Lung (tissue), 12 donors: ENCODE results near the gene PIK3AP1. TPM values are rescaled to one million over a fixed set of nuclear protein-coding genes. Genes with fewer than 3 reads are reported as not detected.
"Not testable (repeated sequence)": the region's sequence is repeated elsewhere in the genome, so short reads cannot be mapped to it uniquely, and the experiment has no call there.

Experiments
- ATAC-seq: fragments of 200-7000 bp; cut with Tn5 transposase; one replicate; pipeline ENCODE4 v1.9.1; 2020; ENCODE audit warnings: moderate number of reproducible peaks; ENCODE audit not compliant: insufficient read depth, low FRiP score
- DNase-seq, 3 donors: peaks; one replicate each; pipeline ENCODE4 v3.0.0-alpha.2; 2013 to 2017
- H3K27ac ChIP-seq, 2 donors: one replicate each; pipeline ENCODE4 v1.5.1; 2013; ENCODE audit warnings: mild to moderate bottlenecking in 2 of 2, moderate library complexity in 2 of 2, control low read depth in 1 of 2, inconsistent platforms in 1 of 2, low read depth in 1 of 2, low read length in 1 of 2
- H3K27me3 ChIP-seq, 3 donors: one replicate each; pipeline ENCODE4 v1.5.1; 2013; ENCODE audit warnings: low read length in 2 of 3; ENCODE audit not compliant: control insufficient read depth in 3 of 3, insufficient read depth in 3 of 3
- H3K36me3 ChIP-seq, 4 donors: one replicate each; pipeline ENCODE4 v1.5.1; 2013; ENCODE audit warnings: low read length in 4 of 4, mild to moderate bottlenecking in 1 of 4, moderate library complexity in 1 of 4; ENCODE audit not compliant: control insufficient read depth in 4 of 4, insufficient read depth in 4 of 4
- H3K4me1 ChIP-seq, 5 donors: one replicate each; pipeline ENCODE4 v1.5.1; 2013; ENCODE audit warnings: low read length in 5 of 5, mild to moderate bottlenecking in 2 of 5, moderate library complexity in 1 of 5; ENCODE audit not compliant: control insufficient read depth in 5 of 5, insufficient read depth in 5 of 5
- H3K4me3 ChIP-seq: one replicate; pipeline ENCODE4 v1.5.1; 2013; ENCODE audit warnings: mild to moderate bottlenecking, control low read depth, moderate library complexity
- H3K9ac ChIP-seq, 2 donors: one replicate each; pipeline ENCODE4 v1.5.1; 2013; ENCODE audit warnings: low read length in 2 of 2, control low read depth in 1 of 2; ENCODE audit not compliant: insufficient read depth in 1 of 2
- H3K9me3 ChIP-seq, 4 donors: one replicate each; pipeline ENCODE4 v1.5.1; 2013; ENCODE audit warnings: low read length in 3 of 4, mild to moderate bottlenecking in 1 of 4, moderate library complexity in 1 of 4; ENCODE audit not compliant: control insufficient read depth in 4 of 4, insufficient read depth in 3 of 4
- WGBS, 2 donors: extraction: QIAGEN DNeasy Blood & Tissue Kit; methylation state at CpG; one replicate each; pipeline ENCODE4 v1.1.7; 2013; 5-methylcytosine and 5-hydroxymethylcytosine counted together
- polyA plus RNA-seq, 2 donors: library from polyadenylated mRNA; stranded (reverse); fragments of 200-250 nt; gene quantifications; one replicate each; pipeline ENCODE4 v1.2.1, GENCODE V29; 2013
- total RNA-seq, 2 donors: library from RNA; depleted of rRNA in 1 of 2; stranded (reverse); fragments of >200 nt in 1 of 2; gene quantifications; one replicate each; pipeline ENCODE4 v1.2.1, GENCODE V29; 2014 to 2021
- TF ChIP-seq, protein P1 (sequence below): IDR thresholded peaks from 2 replicates; pipeline ENCODE4 v1.5.1; 2012; ENCODE audit warnings: mild to moderate bottlenecking; ENCODE audit errors: control extremely low read depth, extremely low read depth
- donor health status: control.
- donor health status: control.
- donor health status: Bipolar disorder and iron deficiency.
- donor health status: healthy.
- donor health status: DM: yes; HTN: yes; CAD: no.

Gene PIK3AP1
- total and polyA plus RNA-seq, 4 donors = 7.3 to 120 (median 30.4) TPM

- Histone ChIP-seq H3K9ac (no peak overlapping the region), H3K27ac (no peak overlapping the region), H3K27me3 (no peaks in the 10 kb centered on the region), H3K4me1 (peaks cover 0 to 3% (median 0%) of the 10 kb centered on the region in 5 donors), H3K9me3 (no peaks in the 10 kb centered on the region), H3K4me3 (no peak overlapping the region), H3K36me3 (no peaks in the 10 kb centered on the region)
- DNase-seq (no peak), ATAC-seq (no peak)
- TF ChIP-seq, protein P1, sequence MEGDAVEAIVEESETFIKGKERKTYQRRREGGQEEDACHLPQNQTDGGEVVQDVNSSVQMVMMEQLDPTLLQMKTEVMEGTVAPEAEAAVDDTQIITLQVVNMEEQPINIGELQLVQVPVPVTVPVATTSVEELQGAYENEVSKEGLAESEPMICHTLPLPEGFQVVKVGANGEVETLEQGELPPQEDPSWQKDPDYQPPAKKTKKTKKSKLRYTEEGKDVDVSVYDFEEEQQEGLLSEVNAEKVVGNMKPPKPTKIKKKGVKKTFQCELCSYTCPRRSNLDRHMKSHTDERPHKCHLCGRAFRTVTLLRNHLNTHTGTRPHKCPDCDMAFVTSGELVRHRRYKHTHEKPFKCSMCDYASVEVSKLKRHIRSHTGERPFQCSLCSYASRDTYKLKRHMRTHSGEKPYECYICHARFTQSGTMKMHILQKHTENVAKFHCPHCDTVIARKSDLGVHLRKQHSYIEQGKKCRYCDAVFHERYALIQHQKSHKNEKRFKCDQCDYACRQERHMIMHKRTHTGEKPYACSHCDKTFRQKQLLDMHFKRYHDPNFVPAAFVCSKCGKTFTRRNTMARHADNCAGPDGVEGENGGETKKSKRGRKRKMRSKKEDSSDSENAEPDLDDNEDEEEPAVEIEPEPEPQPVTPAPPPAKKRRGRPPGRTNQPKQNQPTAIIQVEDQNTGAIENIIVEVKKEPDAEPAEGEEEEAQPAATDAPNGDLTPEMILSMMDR = no peak
- 87 to 97% methylated on average over 2 of the region's 2 CpGs for WGBS, 2 donors
These were observed 37.2 kb downstream of the PIK3AP1 start for GRCh38 chr10:96683065-96683464.

- peaks cover 0 to 3% (median 0%) of the 10 kb centered on the region in 5 donors for H3K4me1 ChIP-seq
- H3K27me3 ChIP-seq = no peaks in the 10 kb centered on the region
- DNase-seq = no peak
- no peak for ATAC-seq
- H3K27ac ChIP-seq = no peak overlapping the region
- no peaks in the 10 kb centered on the region for H3K36me3 ChIP-seq
- H3K4me3 ChIP-seq = no peak overlapping the region
- no peaks in the 10 kb centered on the region for H3K9me3 ChIP-seq
- TF ChIP-seq, protein P1 = no peak
- WGBS, 2 donors = 71 to 85% methylated on average over 3 of the region's 3 CpGs
- H3K9ac ChIP-seq = no peak overlapping the region
These were observed 38.8 kb downstream of the PIK3AP1 start for GRCh38 chr10:96681524-96681923.

DNA sequence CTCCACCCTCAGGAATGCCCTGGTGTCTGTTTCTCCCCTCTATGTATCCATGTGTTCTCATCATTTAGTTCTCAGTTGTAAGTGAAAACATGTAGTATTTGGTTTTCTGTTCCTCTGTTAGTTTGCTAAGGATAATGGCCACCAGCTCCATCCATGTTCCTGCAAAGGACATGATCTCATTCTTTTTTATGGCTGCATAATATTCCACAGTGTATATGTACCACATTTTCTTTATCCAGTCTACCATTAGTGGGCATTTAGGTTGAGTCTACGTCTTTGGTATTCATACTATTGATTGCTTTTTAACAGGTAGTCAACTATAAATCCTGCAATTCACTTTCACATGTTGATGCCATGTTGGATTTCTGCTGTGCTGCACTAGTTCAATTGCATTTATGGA is 39.9 kb downstream of the PIK3AP1 start:
- not testable (repeated sequence) for H3K27me3 ChIP-seq, H3K27ac ChIP-seq, H3K9me3 ChIP-seq, H3K36me3 ChIP-seq, DNase-seq, H3K4me1 ChIP-seq, H3K4me3 ChIP-seq, H3K9ac ChIP-seq, ATAC-seq
- WGBS, 2 donors = 86 to 98% methylated on average over 1 of the region's 1 CpG

GRCh38 chr10:96678725-96679124 is 41.6 kb downstream of the PIK3AP1 start:
- peaks cover 0 to 6% (median 2%) of the 10 kb centered on the region in 5 donors for H3K4me1 ChIP-seq
- H3K4me3 ChIP-seq = no peak overlapping the region
- ATAC-seq (no peak), DNase-seq (no peak)
- WGBS, 2 donors = 93 to 100% methylated on average over 1 of the region's 1 CpG
- TF ChIP-seq, protein P1 = no peak
- H3K36me3 ChIP-seq = no peaks in the 10 kb centered on the region
- H3K9ac ChIP-seq = no peak overlapping the region
- no peaks in the 10 kb centered on the region for H3K9me3 ChIP-seq
- no peaks in the 10 kb centered on the region for H3K27me3 ChIP-seq
- no peak overlapping the region for H3K27ac ChIP-seq
